DND-41 (cell line): ENCODE results near the gene SLC13A3.

Experiments used
- ATAC-seq: fragments of 200-7000 bp; cut with Tn5 transposase; 3 replicates; pipeline ENCODE4 v1.9.1; 2021; ENCODE audit warnings: low read depth; ENCODE audit not compliant: insufficient read depth
- DNase-seq: peaks from one replicate; pipeline ENCODE4 v3.0.0-alpha.2; 2020
- H2AFZ ChIP-seq: 2 replicates; pipeline ENCODE4 v1.6.0; 2012; ENCODE audit warnings: low read depth, low read length
- H3K27ac ChIP-seq: 2 replicates; pipeline ENCODE4 v1.5.1; 2012; ENCODE audit warnings: low read length, inconsistent platforms
- H3K27me3 ChIP-seq: fragments of 200-600 bp; sonication (generic); 2 replicates; pipeline ENCODE4 v1.6.0; 2012; ENCODE audit warnings: low read length, mild to moderate bottlenecking, inconsistent platforms; ENCODE audit not compliant: insufficient read depth, poor library complexity
- H3K36me3 ChIP-seq: 2 replicates; pipeline ENCODE4 v1.5.1; 2012; ENCODE audit warnings: low read length, inconsistent platforms; ENCODE audit not compliant: insufficient read depth
- H3K4me1 ChIP-seq: 2 replicates; pipeline ENCODE4 v1.5.1; 2012; ENCODE audit warnings: mild to moderate bottlenecking, low read length; ENCODE audit not compliant: insufficient read depth
- H3K4me2 ChIP-seq: 2 replicates; pipeline ENCODE4 v1.6.0; 2012; ENCODE audit warnings: mild to moderate bottlenecking, moderate library complexity, low read length, inconsistent platforms; ENCODE audit not compliant: insufficient read depth
- H3K4me3 ChIP-seq, 2 experiments: fragments of 200-600 bp in 1 of 2; shearing (Covaris generic) in 1 of 2; 2 replicates each; pipeline ENCODE4 v1.5.1; 2012 to 2016; ENCODE audit warnings: inconsistent platforms in 2 of 2, low read length in 2 of 2, mild to moderate bottlenecking in 2 of 2, low read depth in 1 of 2, moderate library complexity in 1 of 2
- H3K79me2 ChIP-seq: 2 replicates; pipeline ENCODE4 v1.6.0; 2012; ENCODE audit warnings: low read length, inconsistent platforms; ENCODE audit not compliant: insufficient read depth
- H3K9ac ChIP-seq: 2 replicates; pipeline ENCODE4 v1.6.0; 2012; ENCODE audit warnings: low read depth, mild to moderate bottlenecking, inconsistent platforms, low read length, moderate library complexity
- H3K9me3 ChIP-seq: 2 replicates; pipeline ENCODE4 v1.5.1; 2012; ENCODE audit warnings: low read length, moderate library complexity, mild to moderate bottlenecking, inconsistent platforms; ENCODE audit not compliant: insufficient read depth, severe bottlenecking
- H4K20me1 ChIP-seq: 2 replicates; pipeline ENCODE4 v1.6.0; 2012; ENCODE audit warnings: low read length; ENCODE audit not compliant: insufficient read depth
- EZH2 ChIP-seq: IDR thresholded peaks from 3 replicates; pipeline ENCODE4 v1.6.1; 2012; ENCODE audit warnings: borderline replicate concordance, low read depth, mild to moderate bottlenecking, moderate library complexity, low read length, inconsistent platforms; ENCODE audit not compliant: severe bottlenecking
- TF ChIP-seq, protein P1 (sequence below): IDR thresholded peaks from 2 replicates; pipeline ENCODE4 v1.5.1; 2012; ENCODE audit warnings: borderline replicate concordance, low read length, moderate library complexity, mild to moderate bottlenecking; ENCODE audit not compliant: poor library complexity, severe bottlenecking; ENCODE audit errors: extremely low read depth

SLC13A3 gene

GRCh38 chr20:46666818-46667515, 15.7 kb upstream of the SLC13A3 start:
- Histone ChIP-seq H3K36me3 (no peaks in the 10 kb centered on the region), H3K79me2 (no peaks in the 10 kb centered on the region), H3K4me1 (no peaks in the 10 kb centered on the region), H3K27me3 (peaks cover 4% of the 10 kb centered on the region), H3K9me3 (peaks cover 7% of the 10 kb centered on the region), H3K27ac (no peak overlapping the region), H3K9ac (no peak overlapping the region), H4K20me1 (no peaks in the 10 kb centered on the region), H3K4me3 (no peak overlapping the region), H2AFZ (no peak overlapping the region), H3K4me2 (no peak overlapping the region)
- TF ChIP-seq, protein P1, sequence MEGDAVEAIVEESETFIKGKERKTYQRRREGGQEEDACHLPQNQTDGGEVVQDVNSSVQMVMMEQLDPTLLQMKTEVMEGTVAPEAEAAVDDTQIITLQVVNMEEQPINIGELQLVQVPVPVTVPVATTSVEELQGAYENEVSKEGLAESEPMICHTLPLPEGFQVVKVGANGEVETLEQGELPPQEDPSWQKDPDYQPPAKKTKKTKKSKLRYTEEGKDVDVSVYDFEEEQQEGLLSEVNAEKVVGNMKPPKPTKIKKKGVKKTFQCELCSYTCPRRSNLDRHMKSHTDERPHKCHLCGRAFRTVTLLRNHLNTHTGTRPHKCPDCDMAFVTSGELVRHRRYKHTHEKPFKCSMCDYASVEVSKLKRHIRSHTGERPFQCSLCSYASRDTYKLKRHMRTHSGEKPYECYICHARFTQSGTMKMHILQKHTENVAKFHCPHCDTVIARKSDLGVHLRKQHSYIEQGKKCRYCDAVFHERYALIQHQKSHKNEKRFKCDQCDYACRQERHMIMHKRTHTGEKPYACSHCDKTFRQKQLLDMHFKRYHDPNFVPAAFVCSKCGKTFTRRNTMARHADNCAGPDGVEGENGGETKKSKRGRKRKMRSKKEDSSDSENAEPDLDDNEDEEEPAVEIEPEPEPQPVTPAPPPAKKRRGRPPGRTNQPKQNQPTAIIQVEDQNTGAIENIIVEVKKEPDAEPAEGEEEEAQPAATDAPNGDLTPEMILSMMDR, result no peak
- no peak for TF ChIP-seq EZH2
- DNase-seq, result no peak
- ATAC-seq, result no peak

GRCh38 chr20:46666306-46666705, 15.0 kb upstream of the SLC13A3 start:
- peaks cover 7% of the 10 kb centered on the region for H3K9me3 ChIP-seq

DNA sequence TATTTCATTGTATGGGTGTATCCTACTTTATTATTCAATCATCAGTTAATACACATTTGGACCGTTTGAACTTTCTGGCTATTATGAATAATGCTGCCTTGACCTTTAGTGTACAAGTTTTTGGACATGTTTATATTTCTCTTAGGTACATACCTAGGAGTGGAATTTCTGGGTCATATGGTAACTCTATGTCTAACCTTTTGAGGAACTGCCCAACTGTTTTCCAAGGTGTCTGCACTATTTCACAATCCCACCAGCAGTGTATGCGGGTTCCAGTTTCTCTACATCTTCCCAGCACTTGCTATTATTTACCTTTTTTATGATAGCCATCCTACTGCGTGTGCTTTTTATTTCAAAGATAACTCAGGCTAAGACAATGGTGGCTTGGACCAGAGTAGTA, 14.3 kb upstream of the SLC13A3 start:
- no peak for TF ChIP-seq EZH2
- TF ChIP-seq, protein P1, result no peak
- H3K79me2 ChIP-seq, result no peaks in the 10 kb centered on the region
- no peaks in the 10 kb centered on the region for H4K20me1 ChIP-seq
- no peak overlapping the region for H2AFZ ChIP-seq
- no peaks in the 10 kb centered on the region for H3K36me3 ChIP-seq
- H3K27ac ChIP-seq, result no peak overlapping the region
- H3K4me3 ChIP-seq, result no peak overlapping the region
- H3K4me1 ChIP-seq, result no peaks in the 10 kb centered on the region
- H3K9me3 ChIP-seq, result peaks cover 3% of the 10 kb centered on the region
- DNase-seq (no peak), ATAC-seq (no peak)
- peaks cover 4% of the 10 kb centered on the region for H3K27me3 ChIP-seq
- no peak overlapping the region for H3K4me2 ChIP-seq
- no peak overlapping the region for H3K9ac ChIP-seq

More at GRCh38 chr20:46666306-46666705, 15.0 kb upstream of the SLC13A3 start:
- H3K27ac ChIP-seq, result no peak overlapping the region
- no peak for DNase-seq
- no peak overlapping the region for H2AFZ ChIP-seq
- no peak overlapping the region for H3K9ac ChIP-seq
- H3K79me2 ChIP-seq, result no peaks in the 10 kb centered on the region
- no peaks in the 10 kb centered on the region for H3K36me3 ChIP-seq
- no peak overlapping the region for H3K4me2 ChIP-seq
- H3K27me3 ChIP-seq, result peaks cover 4% of the 10 kb centered on the region
- H3K4me1 ChIP-seq, result no peaks in the 10 kb centered on the region
- H4K20me1 ChIP-seq, result no peaks in the 10 kb centered on the region
- H3K4me3 ChIP-seq, result no peak overlapping the region
- TF ChIP-seq EZH2, result no peak
- TF ChIP-seq, protein P1, result no peak
- no peak for ATAC-seq

GRCh38 chr20:46663531-46663930, 12.3 kb upstream of the SLC13A3 start:
- H3K9me3 ChIP-seq, result no peaks in the 10 kb centered on the region
- no peak overlapping the region for H3K4me2 ChIP-seq
- no peak overlapping the region for H3K9ac ChIP-seq
- no peak overlapping the region for H3K4me3 ChIP-seq
- no peaks in the 10 kb centered on the region for H3K4me1 ChIP-seq
- no peak for ATAC-seq
- TF ChIP-seq EZH2, result no peak
- TF ChIP-seq, protein P1, result no peak
- H3K36me3 ChIP-seq, result no peaks in the 10 kb centered on the region
- peaks cover 4% of the 10 kb centered on the region for H3K27me3 ChIP-seq
- no peak for DNase-seq
- no peak overlapping the region for H3K27ac ChIP-seq
- H2AFZ ChIP-seq, result no peak overlapping the region
- no peaks in the 10 kb centered on the region for H3K79me2 ChIP-seq
- no peaks in the 10 kb centered on the region for H4K20me1 ChIP-seq
